NCI-H2196 treated with DMSO at 0.1 percent for 48 hours (cell line): ENCODE results near the gene GYS1.
"Not testable (repeated sequence)": the region's sequence is repeated elsewhere in the genome, so short reads cannot be mapped to it uniquely, and the experiment has no call there.

Source experiments
- DNase-seq: peaks from one replicate; lab custom pipeline; 2025; ENCODE audit not compliant: unreplicated experiment; lab: John Stamatoyannopoulos, UW

Gene GYS1

DNA sequence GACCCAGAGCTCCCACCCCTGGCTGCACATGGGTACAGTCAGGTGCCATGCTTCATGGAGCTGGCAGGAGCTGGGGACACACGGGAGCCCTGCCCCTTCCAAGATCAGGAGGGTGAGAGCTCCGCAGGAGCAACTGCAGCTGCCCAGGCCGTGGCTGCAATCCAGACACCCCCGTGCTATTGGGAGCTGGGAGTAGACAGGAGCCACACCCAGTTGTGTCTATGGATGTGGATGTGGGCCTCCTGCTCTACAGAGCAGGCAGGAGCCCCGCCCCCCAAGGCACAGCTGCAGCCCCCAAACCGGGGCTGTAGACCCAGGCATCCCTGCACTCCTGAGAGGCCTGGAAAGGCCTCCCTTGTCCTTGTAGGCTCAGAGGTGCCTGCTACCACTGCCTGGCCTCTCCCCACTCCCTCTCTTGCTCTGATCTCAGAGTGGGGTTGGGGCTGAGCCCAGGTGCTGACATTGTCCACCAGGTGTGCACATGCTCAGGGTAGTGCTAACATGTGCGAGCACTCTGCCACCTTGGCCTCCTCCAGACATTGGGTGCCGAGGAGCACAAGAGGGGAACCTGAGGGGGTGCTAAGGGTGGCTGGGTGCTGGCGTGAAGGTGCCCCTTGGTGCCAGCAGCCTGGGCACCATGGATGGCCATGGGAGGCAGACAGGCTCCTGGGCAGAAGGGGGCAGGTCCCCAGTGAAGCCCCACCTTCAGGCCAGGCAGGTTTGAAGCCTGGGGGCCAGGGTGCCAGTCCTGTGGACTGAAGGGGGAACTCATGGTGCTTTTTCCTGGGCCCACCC is 46.4 kb downstream of the GYS1 start:
- no peak for DNase-seq

DNA sequence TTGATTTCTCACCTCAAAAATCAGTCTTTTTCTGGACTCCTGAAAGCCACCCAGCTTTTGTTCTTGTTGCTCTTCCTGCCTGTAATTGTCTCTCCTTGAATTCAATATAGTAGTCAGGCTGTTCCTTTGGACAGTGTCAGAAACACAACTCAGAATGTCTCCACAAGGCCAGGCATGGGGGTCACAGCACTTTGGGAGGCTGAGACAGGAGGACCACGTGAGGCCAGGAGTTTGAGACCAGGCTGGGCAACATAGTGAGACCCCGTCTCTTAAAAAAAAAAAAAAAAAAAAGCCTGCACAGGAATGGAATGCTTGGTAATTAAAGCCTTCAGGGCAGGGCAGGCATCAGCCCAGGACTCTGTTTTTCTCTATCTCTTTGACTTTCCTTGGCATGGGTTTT is 47.3 kb downstream of the GYS1 start:
- DNase-seq, result no peak

- DNase-seq, result no peak
Measured at GRCh38 chr19:48945415-48945814, 47.7 kb downstream of the GYS1 start.

DNA sequence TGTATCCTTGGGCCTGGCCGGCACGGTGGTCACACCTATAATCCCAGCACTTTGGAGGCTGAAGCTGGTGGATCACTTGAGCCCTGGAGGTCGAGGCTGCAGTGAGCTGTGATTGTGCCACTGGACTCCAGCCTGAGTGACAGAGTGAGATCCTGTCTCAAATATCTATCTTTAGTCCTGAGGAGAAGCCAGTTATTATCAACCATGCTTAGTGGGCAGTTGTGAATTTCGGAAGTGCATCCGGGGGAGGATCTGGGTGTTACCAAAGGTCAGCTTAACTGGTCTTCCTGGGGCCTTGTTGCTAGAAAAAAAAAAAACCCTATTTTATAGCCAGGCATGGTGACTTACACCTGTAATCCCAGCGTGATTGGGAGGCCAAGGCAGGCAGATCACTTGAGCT is 50.0 kb downstream of the GYS1 start:
- DNase-seq, result no peak

DNA sequence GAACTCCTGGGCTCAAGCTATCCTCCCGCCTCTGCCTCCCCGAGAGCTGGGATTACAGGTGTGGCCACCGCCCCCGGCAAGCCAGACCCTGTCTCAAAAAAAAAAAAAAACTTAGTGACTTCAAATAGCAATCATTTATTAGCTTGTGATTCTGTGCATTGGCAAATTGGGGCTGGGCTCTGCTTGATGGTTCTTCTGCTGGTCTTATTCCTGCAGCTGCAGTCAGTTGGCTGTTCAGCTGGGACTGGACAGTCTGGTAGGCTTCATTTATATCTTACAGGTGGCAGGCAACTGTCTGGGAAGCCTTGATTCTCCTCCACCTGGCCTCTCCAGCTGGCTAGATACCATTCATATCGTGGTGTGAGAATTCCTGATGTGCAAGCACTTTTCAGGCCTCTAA is 52.2 kb downstream of the GYS1 start:
- no peak for DNase-seq

DNA sequence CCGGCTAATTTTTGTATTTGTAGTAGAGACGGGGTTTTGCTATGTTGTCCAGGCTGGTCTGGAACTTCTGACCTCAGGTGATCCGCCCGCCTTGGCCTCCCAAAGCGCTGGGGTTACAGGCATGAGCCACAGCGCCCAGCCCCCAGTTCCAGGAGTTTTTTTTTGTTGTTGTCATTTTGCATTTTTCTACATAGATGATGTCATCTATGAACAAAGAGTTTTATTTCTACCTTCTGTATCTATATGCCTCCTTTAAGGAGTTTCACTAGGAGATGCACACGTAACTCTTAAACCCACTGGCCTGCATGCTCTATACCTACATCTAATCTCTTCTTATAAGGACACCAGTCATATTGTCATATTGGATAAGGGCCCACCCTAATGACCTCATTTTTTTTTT is 54.9 kb downstream of the GYS1 start:
- no peak for DNase-seq

DNA sequence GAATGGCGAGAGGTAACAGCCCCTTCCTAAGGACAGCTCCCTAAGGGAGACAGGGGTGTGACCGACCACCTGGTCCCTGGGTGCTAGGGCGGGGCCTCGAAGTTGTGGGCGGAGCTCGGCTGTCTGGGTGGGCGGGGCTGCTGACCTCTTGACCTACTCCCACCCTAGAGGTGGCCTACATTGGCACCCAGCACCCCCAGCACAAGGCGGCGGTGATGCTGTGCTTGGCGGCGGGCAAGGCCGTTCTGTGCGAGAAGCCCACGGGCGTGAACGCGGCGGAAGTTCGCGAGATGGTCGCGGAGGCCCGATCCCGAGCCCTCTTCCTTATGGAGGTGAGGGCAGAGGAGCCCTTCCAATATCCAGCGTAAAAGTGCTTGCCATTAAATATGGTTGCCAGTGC is 57.2 kb downstream of the GYS1 start:
- no peak for DNase-seq

GRCh38 chr19:48934837-48935236 is 58.3 kb downstream of the GYS1 start:
- DNase-seq, result no peak

DNA sequence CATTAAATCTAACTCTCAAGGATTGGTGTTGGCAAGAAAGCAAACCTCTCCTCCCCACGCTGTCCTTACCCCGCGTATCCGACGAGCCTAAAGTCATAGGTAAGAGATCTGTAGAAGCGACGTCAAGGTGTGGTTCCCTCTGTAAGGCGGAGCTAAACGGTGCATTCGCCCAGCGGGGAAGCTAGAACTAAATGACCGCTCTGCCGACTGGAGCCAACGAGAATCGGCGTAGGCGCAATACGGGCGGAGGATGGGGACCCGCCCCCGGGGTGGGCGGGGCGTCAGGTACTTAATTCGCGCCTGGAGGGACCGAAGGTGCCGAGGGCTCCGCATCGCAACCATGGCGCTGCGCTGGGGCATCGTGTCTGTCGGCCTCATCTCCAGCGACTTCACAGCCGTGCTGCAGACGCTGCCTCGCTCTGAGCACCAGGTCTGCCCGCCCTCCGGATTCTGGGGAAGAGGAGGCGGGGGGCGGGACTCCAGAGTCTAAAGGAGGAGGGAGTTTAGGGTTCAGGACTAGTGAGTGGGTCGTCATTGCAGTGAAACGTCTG is 59.7 kb downstream of the GYS1 start, which contains the start of gene DHDH:
Gene DHDH (plus strand): TSS at position 318 of the 551 bp plus-strand sequence. CDS start 23 bp downstream, at position 341.
- DNase-seq, result peak; percentile 89

DNA sequence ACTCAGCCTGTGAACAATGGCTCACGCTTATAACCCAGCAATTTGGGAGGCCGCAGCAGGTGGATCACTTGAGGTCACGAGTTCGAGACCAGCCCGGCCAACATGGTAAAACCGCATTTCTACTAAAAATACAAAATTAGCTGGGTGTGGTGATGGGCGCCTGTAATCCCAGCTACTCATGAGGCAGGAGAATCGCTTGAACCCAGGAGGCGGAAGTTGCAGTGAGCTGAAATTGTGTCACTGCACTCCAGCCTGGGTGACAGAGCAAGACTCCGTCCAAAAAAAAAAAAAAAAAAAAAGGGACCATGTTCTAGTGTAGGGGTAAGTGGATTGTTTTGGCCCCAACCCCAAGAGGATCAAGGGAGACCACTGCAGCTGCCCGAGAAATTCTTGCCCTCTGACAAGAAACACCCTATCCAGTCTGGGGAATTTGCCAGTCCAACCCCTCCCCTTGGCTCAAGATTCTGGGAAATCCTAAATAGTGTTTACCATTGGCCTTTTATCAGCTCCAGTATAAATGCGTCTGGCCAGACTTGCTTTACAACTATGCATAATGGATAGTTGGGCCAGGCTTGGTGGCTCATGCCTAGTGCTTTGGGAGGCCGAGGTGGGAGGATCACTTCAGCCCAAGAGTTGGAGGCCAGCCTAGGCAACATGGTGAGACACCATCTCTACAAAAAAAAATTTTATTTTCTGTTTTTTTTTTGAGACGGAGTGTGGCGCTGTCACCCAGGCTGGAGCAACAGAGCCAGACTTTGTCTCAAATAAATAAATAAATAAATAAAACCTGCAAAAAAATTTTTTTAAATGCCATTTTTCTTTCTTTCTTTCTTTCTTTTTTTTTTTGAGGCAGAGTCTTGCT is 64.7 kb downstream of the GYS1 start:
- DNase-seq, result no peak

- DNase-seq, result not testable (repeated sequence)
Measured at GRCh38 chr19:48927692-48928091, 65.4 kb downstream of the GYS1 start.

DNA sequence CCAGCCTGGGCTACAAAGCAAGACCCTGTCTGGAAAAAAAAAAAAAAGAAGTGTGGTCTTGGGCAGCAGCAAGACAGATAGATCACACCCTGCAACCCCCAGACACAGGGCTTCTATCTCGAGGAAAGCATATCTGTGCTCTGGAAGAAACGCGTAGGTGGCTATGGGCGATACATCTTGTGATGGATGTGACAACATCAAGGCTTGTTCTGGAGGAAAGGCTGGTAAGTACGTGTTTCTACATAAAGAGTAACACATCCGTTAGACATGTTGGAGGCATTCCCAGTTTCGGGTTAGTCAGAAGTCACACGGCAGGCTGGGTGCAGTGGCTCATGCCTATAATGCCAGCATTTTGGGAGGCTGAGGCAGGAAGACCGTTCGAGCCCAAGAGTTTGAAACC is 66.2 kb downstream of the GYS1 start:
- no peak for DNase-seq

DNA sequence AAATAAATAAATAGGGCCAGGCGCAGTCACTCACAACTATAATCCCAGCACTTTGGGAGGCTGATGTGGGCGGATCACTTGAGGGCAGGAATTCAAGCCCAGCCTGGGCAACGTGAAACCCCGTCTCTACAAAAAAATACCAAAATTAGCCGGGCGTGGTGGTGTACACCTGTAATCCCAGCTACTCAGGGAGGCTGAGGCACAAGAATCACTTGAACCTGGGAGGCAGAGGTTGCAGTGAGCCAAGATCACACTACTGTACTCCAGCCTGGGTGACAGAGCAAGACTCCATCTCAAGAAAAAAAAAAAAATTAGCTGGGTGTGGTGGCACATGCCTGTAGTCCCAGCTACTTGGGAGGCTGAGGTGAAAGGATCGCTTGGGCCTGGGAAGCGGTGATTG is 67.2 kb downstream of the GYS1 start:
- not testable (repeated sequence) for DNase-seq

DNA sequence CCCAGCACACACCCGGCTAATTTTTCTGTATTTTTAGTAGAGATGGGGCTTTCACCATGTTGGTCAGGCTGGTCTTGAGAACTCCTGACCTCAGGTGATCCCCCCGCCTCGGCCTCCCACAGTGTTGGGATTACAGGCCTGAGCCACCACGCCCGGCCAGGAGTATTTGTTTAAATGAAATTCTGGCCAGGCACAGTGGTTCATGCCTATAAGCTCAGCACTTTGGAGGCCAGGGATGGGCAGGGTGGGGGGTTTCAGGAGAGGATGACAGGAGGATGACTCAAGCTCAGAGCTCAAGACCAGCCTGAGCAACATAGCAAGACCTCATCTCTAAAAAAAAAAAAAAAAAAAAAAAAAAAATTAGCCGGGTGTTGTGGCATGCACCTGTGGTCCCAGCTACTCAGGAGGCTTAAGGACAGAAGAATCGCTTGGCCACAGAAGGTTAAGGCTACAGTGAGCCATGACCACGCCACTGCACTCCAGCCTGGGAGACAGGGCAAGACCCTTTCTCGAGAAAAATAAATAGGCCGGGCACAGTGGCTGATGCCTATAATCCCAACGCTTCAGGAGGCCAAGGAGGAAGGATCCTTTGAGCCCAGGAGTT is 67.8 kb downstream of the GYS1 start:
- no peak for DNase-seq

GRCh38 chr19:48922548-48923490 is 70.3 kb downstream of the GYS1 start:
- no peak for DNase-seq

DNA sequence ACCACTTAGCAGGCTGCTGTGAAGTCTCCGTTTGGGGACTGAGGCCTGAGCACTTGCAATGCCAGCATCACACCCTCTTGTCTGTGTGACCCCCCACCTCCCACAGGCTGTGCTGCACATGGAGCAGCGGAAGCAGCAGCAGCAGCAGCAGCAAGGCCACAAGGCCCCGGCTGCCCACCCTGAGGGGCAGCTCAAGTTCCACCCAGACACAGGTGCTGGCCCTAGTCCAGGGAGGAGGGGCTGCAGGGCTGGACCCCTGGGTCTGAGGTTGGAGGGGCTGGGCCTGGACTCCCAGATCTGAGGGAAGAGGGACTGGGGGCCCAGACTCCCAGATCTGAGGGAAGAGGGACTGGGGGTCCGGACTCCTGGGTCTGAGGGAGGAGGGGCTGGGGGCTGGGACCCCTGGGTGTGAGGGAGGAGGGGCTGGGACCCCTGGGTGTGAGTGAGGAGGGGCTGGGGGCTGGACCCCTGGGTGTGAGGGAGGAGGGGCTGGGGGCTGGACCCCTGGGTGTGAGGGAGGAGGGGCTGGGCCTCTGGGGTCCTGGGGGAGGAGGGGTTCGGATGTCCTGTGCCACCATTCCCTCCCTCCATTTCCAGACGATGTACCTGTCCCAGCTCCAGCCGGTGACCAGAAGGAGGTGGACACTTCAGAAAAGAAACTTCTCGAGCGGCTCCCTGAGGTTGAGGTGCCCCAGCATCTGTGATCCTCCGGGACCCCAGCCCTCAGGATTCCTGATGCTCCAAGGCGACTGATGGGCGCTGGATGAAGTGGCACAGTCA is 71.2 kb downstream of the GYS1 start:
- DNase-seq, result no peak

- DNase-seq, result no peak
Measured at GRCh38 chr19:48920949-48921348, 72.2 kb downstream of the GYS1 start.

DNA sequence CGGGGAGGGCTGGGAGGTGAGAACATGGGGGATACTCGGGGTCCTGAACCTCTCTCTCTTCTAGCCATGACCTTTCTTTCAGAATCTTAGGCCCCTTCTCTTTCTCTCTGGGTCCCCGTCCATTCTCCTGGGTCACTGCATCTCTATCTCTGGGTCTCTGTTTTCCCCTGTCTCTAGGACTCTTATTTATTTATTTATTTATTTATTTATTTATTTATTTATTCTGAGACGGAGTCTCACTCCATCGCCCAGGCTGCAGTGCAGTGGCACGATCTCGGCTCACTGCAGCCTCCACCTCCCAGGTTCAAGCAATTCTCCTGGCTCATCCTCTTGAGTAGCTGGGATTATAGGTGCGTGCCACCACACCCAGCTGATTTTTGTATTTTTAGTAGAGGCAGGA is 73.8 kb downstream of the GYS1 start:
- DNase-seq, result not testable (repeated sequence)

DNA sequence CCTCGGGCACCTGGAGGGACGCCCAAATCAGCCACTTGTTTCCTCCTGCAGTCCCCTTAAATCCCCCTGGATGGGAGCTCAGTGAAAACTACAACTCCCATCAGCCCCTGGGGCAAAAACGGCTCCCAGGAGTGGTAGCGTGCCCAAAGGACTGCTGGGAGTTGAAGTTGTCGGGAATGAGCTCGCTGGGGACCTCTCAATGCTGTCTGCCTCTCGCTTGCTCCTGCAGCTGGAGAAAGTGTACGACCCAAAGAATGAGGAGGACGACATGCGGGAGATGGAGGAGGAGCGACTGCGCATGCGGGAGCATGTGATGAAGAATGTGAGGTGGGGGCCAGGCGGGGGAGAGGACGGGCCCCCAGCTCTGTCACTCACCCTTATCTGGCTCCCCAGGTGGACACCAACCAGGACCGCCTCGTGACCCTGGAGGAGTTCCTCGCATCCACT is 74.3 kb downstream of the GYS1 start:
- DNase-seq, result no peak
